C4-2B (cell line): ENCODE data around the gene KLLN.
A peak's percentile ranks its signal among the peaks of the same experiment; 100 is the strongest.
"Not testable (repeated sequence)": the region's sequence is repeated elsewhere in the genome, so short reads cannot be mapped to it uniquely, and the experiment has no call there.

Experiments
- H3K27ac ChIP-seq: fragments of 450-650 bp; 2 replicates; pipeline ENCODE4 v1.5.1; 2017
- CTCF ChIP-seq: fragments of 450-650 bp; conservative IDR thresholded peaks from 2 replicates; pipeline ENCODE4 v1.5.1; 2017; ENCODE audit warnings: mild to moderate bottlenecking
- ZFX ChIP-seq: fragments of 450-650 bp; IDR thresholded peaks from 2 replicates; pipeline ENCODE4 v1.6.1; 2017

KLLN gene

GRCh38 chr10:87869773-87870551 lies 6.6 kb upstream of the KLLN start:
- TF ChIP-seq ZFX = no peak
- no peak for TF ChIP-seq CTCF
- H3K27ac ChIP-seq = no peak overlapping the region

DNA sequence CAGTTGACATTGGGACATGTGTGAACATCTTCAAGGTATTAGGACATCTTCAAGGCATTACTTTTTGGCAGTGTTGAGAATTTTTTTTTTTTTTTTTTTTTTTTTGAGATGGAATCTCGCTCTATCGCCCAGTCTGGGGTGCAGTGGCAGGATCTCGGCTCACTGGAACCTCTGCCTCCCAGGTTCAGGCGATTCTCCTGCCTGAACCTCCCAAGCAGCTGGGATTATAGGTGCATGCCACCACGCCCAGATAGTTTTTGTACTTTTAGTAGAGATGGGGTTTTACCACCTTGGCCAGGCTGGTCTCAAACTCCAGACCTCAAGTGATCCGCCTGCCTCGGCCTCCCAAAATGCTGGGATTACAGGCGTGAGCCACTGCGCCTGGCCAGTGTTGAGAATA lies 5.8 kb upstream of the KLLN start:
- not testable (repeated sequence) for H3K27ac ChIP-seq

DNA sequence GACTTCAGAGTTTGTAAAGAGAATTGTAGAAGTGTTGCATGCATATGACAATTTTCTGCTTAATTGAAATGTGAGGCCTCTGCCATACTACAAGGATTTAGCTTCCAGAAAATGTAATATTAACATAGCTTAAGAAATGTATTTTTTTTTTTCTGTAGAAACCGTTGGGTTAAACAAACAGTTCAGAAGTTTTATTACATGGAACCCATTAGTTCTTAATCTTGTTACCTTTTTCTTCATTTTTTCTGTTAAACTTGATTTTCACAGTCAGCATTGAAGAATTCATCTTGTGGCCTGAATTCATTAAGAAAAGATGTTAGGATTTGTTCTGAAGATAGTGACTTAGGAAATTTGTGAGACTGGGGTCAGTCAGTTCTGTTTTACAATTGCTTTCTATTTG lies 4.9 kb upstream of the KLLN start:
- H3K27ac ChIP-seq = no peak overlapping the region
- TF ChIP-seq ZFX (no peak), CTCF (no peak)

DNA sequence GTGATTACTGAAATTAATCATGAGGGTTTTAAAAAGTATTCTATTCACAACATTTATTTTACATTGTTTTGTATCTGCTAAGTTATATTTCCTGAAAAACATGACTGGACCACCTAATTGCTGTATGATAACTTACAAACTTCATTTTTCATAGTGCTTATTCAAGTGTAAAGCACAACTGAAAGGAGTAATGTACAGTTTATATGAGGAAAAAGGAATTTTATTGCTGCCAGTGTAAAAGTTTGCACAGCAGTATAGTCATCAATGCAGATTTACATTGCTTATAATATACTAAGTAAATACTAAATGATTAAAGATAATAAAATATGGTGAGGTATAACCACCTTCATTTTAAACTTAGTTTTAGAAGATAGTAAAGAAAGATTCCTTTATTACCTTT lies 4.1 kb upstream of the KLLN start:
- no peak overlapping the region for H3K27ac ChIP-seq
- no peak for TF ChIP-seq CTCF

DNA sequence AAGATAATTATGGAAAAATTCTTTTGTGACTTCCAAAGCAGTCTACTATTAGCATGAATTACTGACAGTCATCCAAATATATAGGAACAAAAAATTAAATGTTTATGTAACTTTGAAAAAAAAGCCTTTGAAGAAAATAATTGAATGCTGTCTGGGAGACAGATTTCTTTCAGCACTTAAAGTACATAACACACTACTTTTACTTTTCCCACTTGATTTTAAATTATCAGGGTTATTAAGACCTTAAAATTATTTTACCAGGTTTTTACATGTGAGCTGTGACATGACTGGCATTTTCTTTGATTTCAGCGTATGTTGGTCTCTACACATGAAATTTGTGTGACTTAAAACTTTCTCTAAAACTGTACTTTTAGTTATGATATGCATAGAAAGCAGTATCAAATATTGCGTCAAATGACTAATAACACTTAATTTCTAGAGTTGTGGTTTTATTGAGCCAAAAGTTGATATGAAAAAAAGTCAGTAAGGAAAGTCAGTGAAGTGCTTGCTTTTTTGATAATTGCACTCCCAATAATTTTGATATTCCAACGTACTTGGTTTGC lies 3.2 kb upstream of the KLLN start:
- H3K27ac ChIP-seq = no peak overlapping the region

DNA sequence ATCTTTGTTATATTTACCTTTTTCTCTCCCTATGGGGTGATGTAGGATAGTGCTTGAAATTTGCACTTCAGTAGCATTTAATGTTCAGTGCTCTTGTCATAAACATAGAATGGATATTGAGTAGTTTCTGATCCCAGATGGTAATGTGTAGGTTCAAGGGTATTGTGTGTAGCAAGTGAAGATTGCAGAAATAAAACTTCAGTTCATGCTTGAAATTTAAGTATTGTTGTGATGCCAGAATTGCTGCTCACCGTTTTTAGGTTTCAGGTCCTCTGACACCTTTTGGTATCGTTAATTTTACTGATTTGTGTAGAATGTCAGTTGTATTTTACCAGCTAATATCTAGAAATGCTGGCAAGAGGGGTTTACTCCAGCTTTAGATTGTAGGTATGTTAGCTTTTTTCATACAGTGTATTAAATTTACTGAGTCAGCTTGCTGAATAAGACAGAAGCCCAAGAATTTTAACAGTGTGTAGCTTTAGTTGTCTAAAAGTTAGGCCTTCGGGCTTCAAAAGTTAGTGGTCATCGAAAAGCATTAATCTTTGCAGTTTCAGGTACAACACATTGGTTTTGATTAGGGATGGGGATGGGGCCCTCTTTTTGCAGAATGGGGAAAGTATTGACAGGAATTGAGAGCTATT lies 2.0 kb upstream of the KLLN start:
- no peak overlapping the region for H3K27ac ChIP-seq
- TF ChIP-seq CTCF (no peak), ZFX (no peak)

More for the DNA sequence above, 3.2 kb upstream of the KLLN start:
- no peak for TF ChIP-seq ZFX
- TF ChIP-seq CTCF = no peak

DNA sequence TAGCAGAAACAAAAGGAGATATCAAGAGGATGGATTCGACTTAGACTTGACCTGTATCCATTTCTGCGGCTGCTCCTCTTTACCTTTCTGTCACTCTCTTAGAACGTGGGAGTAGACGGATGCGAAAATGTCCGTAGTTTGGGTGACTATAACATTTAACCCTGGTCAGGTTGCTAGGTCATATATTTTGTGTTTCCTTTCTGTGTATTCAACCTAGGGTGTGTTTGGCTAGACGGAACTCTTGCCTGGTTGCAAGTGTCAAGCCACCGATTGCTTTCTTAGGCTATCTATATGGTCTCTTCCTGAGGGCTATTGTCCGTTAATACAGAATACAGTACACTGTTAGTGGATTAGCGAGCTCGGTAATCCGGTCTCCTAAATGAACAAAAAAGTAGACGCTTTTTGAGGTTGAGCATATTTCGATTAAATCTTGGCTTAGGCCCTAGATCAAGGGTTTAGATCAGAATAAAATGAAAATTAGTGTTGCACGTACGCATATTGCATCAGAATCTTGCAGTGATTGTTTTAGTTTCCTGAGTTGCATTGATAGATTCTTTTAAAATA lies 1.2 kb upstream of the KLLN start:
- H3K27ac ChIP-seq = peak overlapping the region; percentile 92
- TF ChIP-seq ZFX = no peak
- no peak for TF ChIP-seq CTCF

- peak overlapping the region; percentile 92 for H3K27ac ChIP-seq
Observed at GRCh38 chr10:87863951-87864495, 690 bp upstream of the KLLN start.
